Esophagus (tissue), 2 donors: ENCODE data around the gene VPS26C. TPM values are rescaled to one million over a fixed set of nuclear protein-coding genes. Genes with fewer than 3 reads are reported as not detected.
"Not testable (repeated sequence)": the region's sequence is repeated elsewhere in the genome, so short reads cannot be mapped to it uniquely, and the experiment has no call there.

Experiments
- H3K27ac ChIP-seq, 2 donors: one replicate each; pipeline ENCODE4 v1.5.1; 2013; ENCODE audit warnings: low read depth in 2 of 2, mild to moderate bottlenecking in 2 of 2, inconsistent platforms in 1 of 2, low read length in 1 of 2, moderate library complexity in 1 of 2
- H3K27me3 ChIP-seq, 2 donors: one replicate each; pipeline ENCODE4 v1.6.1; 2013; ENCODE audit warnings: low read length in 2 of 2, control low read depth in 1 of 2, mild to moderate bottlenecking in 1 of 2; ENCODE audit not compliant: insufficient read depth in 2 of 2, control insufficient read depth in 1 of 2
- H3K36me3 ChIP-seq, 2 donors: one replicate each; pipeline ENCODE4 v1.6.1; 2013; ENCODE audit warnings: low read length in 1 of 2; ENCODE audit not compliant: control insufficient read depth in 2 of 2, insufficient read depth in 2 of 2
- H3K4me1 ChIP-seq, 2 donors: one replicate each; pipeline ENCODE4 v1.6.1; 2013; ENCODE audit warnings: low read length in 1 of 2; ENCODE audit not compliant: control insufficient read depth in 2 of 2, insufficient read depth in 2 of 2
- H3K4me3 ChIP-seq, 2 donors: one replicate each; pipeline ENCODE4 v1.5.1; 2013; ENCODE audit warnings: low read length in 2 of 2, mild to moderate bottlenecking in 2 of 2, low read depth in 1 of 2, moderate library complexity in 1 of 2
- H3K9me3 ChIP-seq, 2 donors: one replicate each; pipeline ENCODE4 v1.6.1; 2013; ENCODE audit warnings: mild to moderate bottlenecking in 2 of 2, low read depth in 1 of 2, low read length in 1 of 2, moderate library complexity in 1 of 2; ENCODE audit not compliant: control insufficient read depth in 2 of 2, insufficient read depth in 1 of 2
- WGBS, 2 donors: extraction: QIAGEN DNeasy Blood & Tissue Kit; methylation state at CpG; one replicate each; pipeline ENCODE4 v1.1.7; 2013; 5-methylcytosine and 5-hydroxymethylcytosine counted together
- polyA plus RNA-seq, 2 donors: library from polyadenylated mRNA; stranded (reverse); fragments of 200-250 nt; gene quantifications; one replicate each; pipeline ENCODE4 v1.2.3, GENCODE V29; 2013
- donor health status: healthy with polysubstance abuse.
- donor health status: Bipolar disorder and iron deficiency.

VPS26C gene
- polyA plus RNA-seq = 10 to 100 TPM; 12.4 to 18.0 TPM

- Histone ChIP-seq H3K4me3 (peak within 1 kb of the TSS; percentile 78 to 84), H3K27ac (peak within 1 kb of the TSS; percentile 99 to 100), H3K27me3 (no peaks in the 10 kb centered on the region), H3K4me1 (peaks cover 0 to 5% of the 10 kb centered on the region in 2 donors), H3K9me3 (no peaks in the 10 kb centered on the region), H3K36me3 (no peaks in the 10 kb centered on the region)
- WGBS, 2 donors = 0 to 1% methylated on average over 85 to 86 of the region's 86 CpGs
These were observed at the start of gene VPS26C for GRCh38 chr21:37267269-37268185. Gene VPS26C (minus strand): TSS chr21:37267334. CDS start chr21:37267294, 40 bp downstream.

GRCh38 chr21:37316072-37316471 is 48.9 kb upstream of the VPS26C start:
- 59 to 68% methylated on average over 2 of the region's 2 CpGs for WGBS, 2 donors
- not testable (repeated sequence) for H3K27me3 ChIP-seq, H3K9me3 ChIP-seq, H3K36me3 ChIP-seq, H3K4me3 ChIP-seq, H3K4me1 ChIP-seq, H3K27ac ChIP-seq

- H3K4me3 ChIP-seq = no peak overlapping the region
- H3K36me3 ChIP-seq = no peaks in the 10 kb centered on the region
- no peaks in the 10 kb centered on the region for H3K9me3 ChIP-seq
- no peaks in the 10 kb centered on the region for H3K27me3 ChIP-seq
- H3K27ac ChIP-seq = no peak overlapping the region
- no peaks in the 10 kb centered on the region for H3K4me1 ChIP-seq
- WGBS, 2 donors = 71 to 75% methylated on average over 4 of the region's 4 CpGs
These were observed 33.1 kb upstream of the VPS26C start for GRCh38 chr21:37300114-37300751.

- Histone ChIP-seq H3K9me3 (no peaks in the 10 kb centered on the region), H3K4me1 (no peaks in the 10 kb centered on the region), H3K36me3 (no peaks in the 10 kb centered on the region), H3K27me3 (no peaks in the 10 kb centered on the region), H3K27ac (no peak overlapping the region), H3K4me3 (no peak overlapping the region)
- 85 to 90% methylated on average over 7 of the region's 7 CpGs for WGBS, 2 donors
These were observed 30.2 kb upstream of the VPS26C start for GRCh38 chr21:37297364-37297763.

GRCh38 chr21:37294679-37295078 is 27.5 kb upstream of the VPS26C start:
- Histone ChIP-seq H3K4me3 (no peak overlapping the region), H3K9me3 (no peaks in the 10 kb centered on the region), H3K4me1 (no peaks in the 10 kb centered on the region), H3K27ac (no peak overlapping the region), H3K36me3 (no peaks in the 10 kb centered on the region), H3K27me3 (no peaks in the 10 kb centered on the region)
- WGBS, 2 donors = 45 to 46% methylated on average over 5 of the region's 5 CpGs

GRCh38 chr21:37292941-37293340 is 25.8 kb upstream of the VPS26C start:
- H3K36me3 ChIP-seq = no peaks in the 10 kb centered on the region
- 48 to 50% methylated on average over 3 of the region's 3 CpGs for WGBS, 2 donors

GRCh38 chr21:37292041-37292440 is 24.9 kb upstream of the VPS26C start:
- Histone ChIP-seq H3K4me3 (no peak overlapping the region), H3K27ac (no peak overlapping the region), H3K9me3 (no peaks in the 10 kb centered on the region), H3K4me1 (no peaks in the 10 kb centered on the region), H3K27me3 (no peaks in the 10 kb centered on the region), H3K36me3 (no peaks in the 10 kb centered on the region)
- 33 to 42% methylated on average over 1 of the region's 1 CpG for WGBS, 2 donors

More at GRCh38 chr21:37292941-37293340, 25.8 kb upstream of the VPS26C start:
- Histone ChIP-seq H3K9me3 (no peaks in the 10 kb centered on the region), H3K4me3 (no peak overlapping the region), H3K27me3 (no peaks in the 10 kb centered on the region), H3K4me1 (no peaks in the 10 kb centered on the region), H3K27ac (no peak overlapping the region)

- not testable (repeated sequence) for H3K4me1 ChIP-seq, H3K27me3 ChIP-seq, H3K4me3 ChIP-seq, H3K27ac ChIP-seq, H3K9me3 ChIP-seq, H3K36me3 ChIP-seq
- 96% methylated on average over 35 to 38 of the region's 38 CpGs for WGBS, 2 donors
These were observed 16.1 kb upstream of the VPS26C start for GRCh38 chr21:37283191-37283710.

- not testable (repeated sequence) for H3K4me1 ChIP-seq, H3K9me3 ChIP-seq, H3K27me3 ChIP-seq, H3K4me3 ChIP-seq, H3K27ac ChIP-seq, H3K36me3 ChIP-seq
- 81 to 87% methylated on average over 10 of the region's 10 CpGs for WGBS, 2 donors
These were observed 15.5 kb upstream of the VPS26C start for GRCh38 chr21:37282602-37283001.
